Measurements from ENCODE around the gene SEL1L2. TPM values are rescaled to one million over a fixed set of nuclear protein-coding genes. Genes with fewer than 3 reads are reported as not detected.

The SEL1L2 gene
- total RNA-seq, 1 donor from 2014 or later, result not detected

DNA sequence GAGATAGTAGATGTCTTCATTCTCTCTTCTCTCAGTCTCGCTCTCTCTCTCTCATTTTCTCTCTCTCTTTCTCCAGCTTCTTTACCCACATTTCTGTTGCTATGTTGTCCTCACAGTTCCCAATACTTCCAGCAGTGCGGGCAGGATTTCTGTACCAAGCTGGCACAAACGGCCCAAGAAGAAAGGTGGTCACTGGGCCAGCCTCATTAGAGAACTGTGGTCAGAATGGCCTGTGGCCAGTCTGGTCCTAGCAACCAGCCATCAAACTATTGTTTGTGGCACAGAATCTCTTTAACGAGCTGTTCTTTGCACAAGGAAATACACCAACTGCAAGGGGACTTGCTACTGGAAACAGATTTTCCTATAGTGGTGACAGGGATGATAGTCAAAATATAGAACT is 81.3 kb downstream of the SEL1L2 start:
- Histone ChIP-seq H3K9me3 (no peaks in the 10 kb centered on the region), H3K27ac (no peak overlapping the region), H3K4me1 (no peaks in the 10 kb centered on the region), H3K27me3 (no peaks in the 10 kb centered on the region), H3K4me3 (no peak overlapping the region), H3K36me3 (no peaks in the 10 kb centered on the region)
- TF ChIP-seq POLR2AphosphoS5 (IDR thresholded peaks at IDR 0.05; ENCODE audit: insufficient read depth in 1 of 2, low read depth in 1 of 2), result no peak
- TF ChIP-seq, protein P1, sequence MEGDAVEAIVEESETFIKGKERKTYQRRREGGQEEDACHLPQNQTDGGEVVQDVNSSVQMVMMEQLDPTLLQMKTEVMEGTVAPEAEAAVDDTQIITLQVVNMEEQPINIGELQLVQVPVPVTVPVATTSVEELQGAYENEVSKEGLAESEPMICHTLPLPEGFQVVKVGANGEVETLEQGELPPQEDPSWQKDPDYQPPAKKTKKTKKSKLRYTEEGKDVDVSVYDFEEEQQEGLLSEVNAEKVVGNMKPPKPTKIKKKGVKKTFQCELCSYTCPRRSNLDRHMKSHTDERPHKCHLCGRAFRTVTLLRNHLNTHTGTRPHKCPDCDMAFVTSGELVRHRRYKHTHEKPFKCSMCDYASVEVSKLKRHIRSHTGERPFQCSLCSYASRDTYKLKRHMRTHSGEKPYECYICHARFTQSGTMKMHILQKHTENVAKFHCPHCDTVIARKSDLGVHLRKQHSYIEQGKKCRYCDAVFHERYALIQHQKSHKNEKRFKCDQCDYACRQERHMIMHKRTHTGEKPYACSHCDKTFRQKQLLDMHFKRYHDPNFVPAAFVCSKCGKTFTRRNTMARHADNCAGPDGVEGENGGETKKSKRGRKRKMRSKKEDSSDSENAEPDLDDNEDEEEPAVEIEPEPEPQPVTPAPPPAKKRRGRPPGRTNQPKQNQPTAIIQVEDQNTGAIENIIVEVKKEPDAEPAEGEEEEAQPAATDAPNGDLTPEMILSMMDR (IDR thresholded peaks at IDR 0.05), result no peak
- TF ChIP-seq POLR2A (IDR thresholded peaks at IDR 0.05), result no peak
- intact Hi-C loops (cut with DNase I), result no loop called here
- no peak for DNase-seq (ENCODE audit: extremely low spot score in 2 of 2)

DNA sequence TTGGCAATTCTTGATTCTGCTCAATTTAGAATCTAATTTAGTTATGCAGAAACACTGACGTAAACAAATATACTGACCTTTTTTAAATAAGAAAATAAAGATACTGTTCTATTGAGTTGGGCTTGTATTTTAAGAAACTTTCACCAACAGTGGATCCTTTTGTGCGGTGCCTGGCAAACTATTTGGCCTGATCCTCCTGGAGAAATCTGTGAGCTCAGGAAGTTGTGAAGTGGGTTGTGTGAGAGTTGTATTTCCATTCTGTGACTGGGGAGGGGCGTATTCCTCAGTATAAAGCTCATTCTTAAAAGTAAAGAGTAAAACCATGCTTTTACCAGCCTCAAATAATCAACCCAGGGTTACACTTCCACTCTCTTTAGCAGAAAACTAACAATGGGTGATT is 85.6 kb downstream of the SEL1L2 start:
- Histone ChIP-seq H3K4me1 (no peaks in the 10 kb centered on the region), H3K4me3 (no peak overlapping the region), H3K36me3 (no peaks in the 10 kb centered on the region), H3K27ac (no peak overlapping the region), H3K9me3 (no peaks in the 10 kb centered on the region), H3K27me3 (no peaks in the 10 kb centered on the region)
- TF ChIP-seq POLR2A (IDR thresholded peaks at IDR 0.05) (no peak), POLR2AphosphoS5 (IDR thresholded peaks at IDR 0.05; ENCODE audit: insufficient read depth in 1 of 2, low read depth in 1 of 2) (no peak)
- TF ChIP-seq, protein P1 (IDR thresholded peaks at IDR 0.05), result no peak
- DNase-seq (ENCODE audit: extremely low spot score in 2 of 2), result no peak
- intact Hi-C loops (cut with DNase I), result no loop called here

DNA sequence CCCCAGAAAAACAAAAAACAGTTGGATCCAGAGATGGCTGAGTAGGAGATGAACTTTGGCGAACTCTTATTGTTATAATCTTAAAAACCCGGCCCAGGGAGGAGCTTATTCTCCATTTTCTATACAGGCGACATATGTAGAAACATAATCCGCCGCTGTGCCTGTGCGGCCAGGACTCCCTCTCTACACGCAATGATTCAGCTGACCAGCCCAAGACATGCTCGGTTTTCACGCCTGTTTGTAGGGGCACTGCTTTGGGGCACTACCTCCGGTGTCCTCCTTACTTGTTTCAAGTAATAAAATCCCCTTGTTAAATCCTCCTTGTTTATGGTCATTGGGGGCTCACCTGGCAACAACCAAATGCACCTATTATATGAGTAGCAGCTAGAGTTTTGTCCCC is 89.9 kb downstream of the SEL1L2 start:
- TF ChIP-seq, protein P1 (IDR thresholded peaks at IDR 0.05), result no peak
- no peak for TF ChIP-seq POLR2A (IDR thresholded peaks at IDR 0.05)
- TF ChIP-seq POLR2AphosphoS5 (IDR thresholded peaks at IDR 0.05; ENCODE audit: insufficient read depth in 1 of 2, low read depth in 1 of 2), result no peak

DNA sequence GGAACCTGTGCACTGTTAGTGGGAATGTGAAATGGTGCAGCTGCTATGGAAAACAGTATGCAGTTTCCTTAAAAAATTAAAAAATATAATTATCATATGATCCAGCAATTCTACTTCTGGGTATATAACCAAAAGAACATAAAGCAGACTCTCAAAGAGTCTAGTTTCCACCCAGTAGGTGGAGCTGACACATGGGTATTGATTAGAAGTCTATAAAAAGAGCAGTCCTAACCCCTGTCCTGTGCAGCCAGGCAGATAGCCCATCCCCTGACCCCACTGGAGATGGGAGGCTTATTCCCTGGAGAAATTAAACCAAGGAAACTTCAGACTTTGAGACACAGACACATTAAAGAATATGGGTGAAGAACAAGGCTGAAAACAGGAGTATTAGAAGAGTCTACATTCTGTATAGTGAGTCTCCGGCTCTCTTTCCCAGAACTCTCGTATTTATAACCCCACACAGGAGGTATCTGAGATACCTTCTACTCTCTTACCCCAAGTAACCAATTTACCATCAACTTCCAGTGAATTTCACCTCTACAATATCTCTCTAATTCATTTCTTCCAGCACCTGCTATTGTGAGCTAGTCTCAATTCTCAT is 92.3 kb downstream of the SEL1L2 start:
- TF ChIP-seq, protein P1 (IDR thresholded peaks at IDR 0.05), result no peak

More for the DNA sequence above, 89.9 kb downstream of the SEL1L2 start:
- no peak for DNase-seq (ENCODE audit: extremely low spot score in 2 of 2)
- Histone ChIP-seq H3K36me3 (no peaks in the 10 kb centered on the region), H3K4me1 (no peaks in the 10 kb centered on the region), H3K27me3 (no peaks in the 10 kb centered on the region), H3K9me3 (no peaks in the 10 kb centered on the region), H3K27ac (no peak overlapping the region), H3K4me3 (no peak overlapping the region)
- intact Hi-C loops (cut with DNase I), result no loop called here

DNA sequence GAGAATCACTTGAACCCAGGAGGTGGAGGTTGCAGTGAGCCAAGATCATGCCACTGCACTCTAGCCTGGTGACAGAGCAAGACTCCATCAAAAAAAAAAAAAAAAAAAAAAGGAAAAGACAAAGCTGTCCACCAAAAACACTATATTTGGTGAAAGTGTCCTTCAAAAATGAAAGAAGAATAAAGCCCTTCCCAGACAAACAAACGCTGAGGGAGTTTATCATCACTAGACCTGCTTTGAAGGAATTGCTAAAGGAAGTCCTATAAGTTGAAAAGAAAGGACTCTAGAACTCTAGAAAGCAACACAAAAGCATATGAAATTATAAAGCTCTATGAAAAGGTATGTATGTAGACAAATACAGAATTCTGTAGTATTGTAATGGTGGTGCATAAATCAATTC is 98.8 kb downstream of the SEL1L2 start:
- intact Hi-C loops (cut with DNase I), result no loop called here
- TF ChIP-seq, protein P1 (IDR thresholded peaks at IDR 0.05), result no peak
- TF ChIP-seq POLR2AphosphoS5 (IDR thresholded peaks at IDR 0.05; ENCODE audit: insufficient read depth in 1 of 2, low read depth in 1 of 2), result no peak
- no peak for TF ChIP-seq POLR2A (IDR thresholded peaks at IDR 0.05)
- DNase-seq (ENCODE audit: extremely low spot score in 2 of 2), result no peak
- H3K27me3 ChIP-seq, result no peaks in the 10 kb centered on the region
- H3K4me1 ChIP-seq, result no peaks in the 10 kb centered on the region
- H3K36me3 ChIP-seq, result no peaks in the 10 kb centered on the region
- H3K27ac ChIP-seq, result no peak overlapping the region
- no peaks in the 10 kb centered on the region for H3K9me3 ChIP-seq
- H3K4me3 ChIP-seq, result no peak overlapping the region

More for the DNA sequence above, 92.3 kb downstream of the SEL1L2 start:
- Histone ChIP-seq H3K9me3 (no peaks in the 10 kb centered on the region), H3K4me3 (no peak overlapping the region), H3K27me3 (no peaks in the 10 kb centered on the region), H3K27ac (no peak overlapping the region), H3K36me3 (no peaks in the 10 kb centered on the region), H3K4me1 (no peaks in the 10 kb centered on the region)
- no peak for DNase-seq (ENCODE audit: extremely low spot score in 2 of 2)
- intact Hi-C loops (cut with DNase I), result no loop called here

Data from vagina (tissue), 2 donors.